Tibial artery (tissue), 4 donors: ENCODE data around the gene MRPL38.

ENCODE experiments used
- DNase-seq, 2 donors: peaks; one replicate each; pipeline ENCODE4 v3.0.0-alpha.2; 2019
- H3K27ac ChIP-seq, 2 donors: fragments of 200-600 bp; sonication (generic) in 1 of 2; 1 replicate in 1 of 2; 2 replicates in 1 of 2; pipeline ENCODE4 v1.5.1; 2018 to 2019; ENCODE audit warnings: mild to moderate bottlenecking in 1 of 2
- H3K27me3 ChIP-seq, 2 donors: fragments of 200-600 bp; sonication (generic) in 1 of 2; one replicate each; pipeline versions ENCODE4 v1.5.1 to v1.6.0; 2016 to 2019
- H3K36me3 ChIP-seq, 3 donors: fragments of 200-600 bp; sonication (generic) in 2 of 3; one replicate each; pipeline ENCODE4 v1.5.1; 2016 to 2019; ENCODE audit warnings: mild to moderate bottlenecking in 2 of 3
- H3K4me1 ChIP-seq, 4 donors: fragments of 200-600 bp; sonication (generic) in 2 of 4; 1 replicate in 3 of 4; 2 replicates in 1 of 4; pipeline ENCODE4 v1.5.1; 2016 to 2019
- H3K4me3 ChIP-seq, 2 donors: fragments of 200-600 bp; sonication (generic) in 1 of 2; 1 replicate in 1 of 2; 2 replicates in 1 of 2; pipeline ENCODE4 v1.5.1; 2018 to 2019; ENCODE audit warnings: mild to moderate bottlenecking in 2 of 2
- H3K9me3 ChIP-seq, 3 donors: fragments of 200-600 bp; sonication (generic) in 1 of 3; one replicate each; pipeline ENCODE4 v1.5.1; 2016 to 2019
- intact Hi-C: fragments of 100-400 bp; cut with DNase I; formaldehyde crosslinking; loops from one replicate; pipeline ENCODE4 v1.15.0; 2023; ENCODE audit warnings: low total_unique reads
- TF ChIP-seq, protein P1 (sequence below), 2 experiments: fragments of 200-600 bp in 1 of 2; fragments of 450-650 bp in 1 of 2; IDR thresholded peaks; one replicate each; pipeline ENCODE4 v1.5.1; 2017 to 2019; ENCODE audit warnings: antibody characterized with exemption in 2 of 2, mild to moderate bottlenecking in 1 of 2, moderate library complexity in 1 of 2

Gene MRPL38

DNA sequence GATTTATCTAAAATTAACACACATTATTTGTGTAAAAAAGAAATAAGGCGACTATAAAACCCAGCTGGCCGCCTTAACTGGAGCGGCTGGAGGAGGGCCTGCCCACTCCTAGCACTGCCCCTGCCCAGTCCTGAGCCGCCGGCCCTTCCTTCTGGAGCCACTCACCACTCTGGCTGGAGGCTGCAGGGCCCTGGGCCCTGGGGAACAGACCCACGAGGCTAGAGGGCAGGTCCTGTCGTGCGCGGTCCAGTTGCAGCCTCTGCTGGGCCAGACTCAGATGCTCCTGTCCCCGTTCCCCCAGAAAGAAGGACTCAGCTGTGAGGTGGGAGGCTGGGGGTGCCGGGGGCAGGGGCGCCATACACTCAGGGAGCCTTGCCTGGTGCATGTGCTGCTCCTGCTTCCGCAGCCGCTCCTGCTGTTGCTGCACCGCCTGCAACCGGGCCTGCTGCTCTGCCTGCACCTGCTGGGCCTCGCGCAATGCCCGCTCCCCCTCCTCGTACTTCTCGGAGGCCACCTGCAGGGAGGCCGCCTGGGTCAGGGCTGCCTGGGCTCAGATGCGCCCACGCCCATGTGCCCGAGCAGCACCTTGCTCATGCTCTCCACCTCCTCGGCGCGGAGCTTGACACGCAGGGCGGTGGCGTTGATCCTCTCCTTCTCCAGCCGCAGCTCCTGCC is 9.0 kb upstream of the MRPL38 start:
- Histone ChIP-seq H3K4me3 (no peak overlapping the region), H3K27me3 (no peaks in the 10 kb centered on the region), H3K4me1 (peaks cover 0 to 7% (median 0%) of the 10 kb centered on the region in 4 donors), H3K36me3 (peaks cover 0 to 45% (median 11%) of the 10 kb centered on the region in 3 donors), H3K9me3 (no peaks in the 10 kb centered on the region), H3K27ac (no peak overlapping the region)
- no peak for DNase-seq
- intact Hi-C loops: no loop called here
- TF ChIP-seq, protein P1, sequence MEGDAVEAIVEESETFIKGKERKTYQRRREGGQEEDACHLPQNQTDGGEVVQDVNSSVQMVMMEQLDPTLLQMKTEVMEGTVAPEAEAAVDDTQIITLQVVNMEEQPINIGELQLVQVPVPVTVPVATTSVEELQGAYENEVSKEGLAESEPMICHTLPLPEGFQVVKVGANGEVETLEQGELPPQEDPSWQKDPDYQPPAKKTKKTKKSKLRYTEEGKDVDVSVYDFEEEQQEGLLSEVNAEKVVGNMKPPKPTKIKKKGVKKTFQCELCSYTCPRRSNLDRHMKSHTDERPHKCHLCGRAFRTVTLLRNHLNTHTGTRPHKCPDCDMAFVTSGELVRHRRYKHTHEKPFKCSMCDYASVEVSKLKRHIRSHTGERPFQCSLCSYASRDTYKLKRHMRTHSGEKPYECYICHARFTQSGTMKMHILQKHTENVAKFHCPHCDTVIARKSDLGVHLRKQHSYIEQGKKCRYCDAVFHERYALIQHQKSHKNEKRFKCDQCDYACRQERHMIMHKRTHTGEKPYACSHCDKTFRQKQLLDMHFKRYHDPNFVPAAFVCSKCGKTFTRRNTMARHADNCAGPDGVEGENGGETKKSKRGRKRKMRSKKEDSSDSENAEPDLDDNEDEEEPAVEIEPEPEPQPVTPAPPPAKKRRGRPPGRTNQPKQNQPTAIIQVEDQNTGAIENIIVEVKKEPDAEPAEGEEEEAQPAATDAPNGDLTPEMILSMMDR (IDR thresholded peaks at IDR 0.05): no peak

DNA sequence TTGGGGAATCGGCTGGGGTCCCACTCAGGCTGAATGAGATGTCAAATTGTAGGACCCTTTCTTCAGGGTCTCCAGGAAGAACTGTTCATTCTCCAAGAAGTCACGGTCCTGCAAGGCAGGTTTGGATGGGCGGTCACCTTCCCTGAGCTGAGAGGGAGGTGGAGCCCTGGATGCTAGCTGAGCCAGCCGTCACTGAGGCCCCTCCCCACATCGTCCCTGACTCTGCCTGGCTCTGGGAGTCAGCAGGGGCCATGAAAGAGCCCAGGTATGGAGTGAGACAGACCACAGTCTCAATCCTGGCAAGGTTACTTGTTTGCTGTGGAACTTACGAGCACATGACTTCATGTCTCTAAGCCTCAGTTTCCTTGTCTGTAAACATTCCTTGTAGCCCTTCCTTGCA is 6.0 kb upstream of the MRPL38 start:
- H3K27ac ChIP-seq: no peak overlapping the region
- intact Hi-C loops: no loop called here
- no peak for DNase-seq

DNA sequence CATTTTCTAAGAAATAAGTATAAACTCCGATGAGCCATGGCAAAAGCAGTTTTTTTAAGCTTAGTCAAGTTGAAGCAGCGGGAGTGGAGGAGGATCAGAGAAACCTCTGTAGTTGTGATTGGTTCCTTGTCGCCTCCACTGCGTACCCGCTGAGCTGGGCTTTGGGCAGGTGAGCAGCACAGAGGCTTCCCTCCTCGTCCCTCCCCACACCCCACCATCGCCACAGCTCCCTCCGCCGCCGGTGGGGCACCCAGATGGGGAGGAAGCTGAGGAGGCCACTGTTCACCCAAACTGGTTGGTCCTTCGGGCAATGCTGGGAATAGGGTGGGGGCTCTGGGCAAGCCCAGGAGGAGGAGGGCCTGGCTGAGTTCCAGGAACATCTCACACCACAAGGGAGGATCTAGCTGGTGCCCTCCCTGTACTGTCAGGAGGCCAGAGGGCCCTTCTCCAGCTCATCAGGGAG is 5.2 kb upstream of the MRPL38 start:
- Histone ChIP-seq H3K36me3 (peaks cover 0 to 25% (median 11%) of the 10 kb centered on the region in 3 donors), H3K27me3 (no peaks in the 10 kb centered on the region), H3K4me1 (peaks cover 0 to 7% (median 3%) of the 10 kb centered on the region in 4 donors), H3K4me3 (no peak overlapping the region), H3K27ac (no peak overlapping the region), H3K9me3 (no peaks in the 10 kb centered on the region)
- TF ChIP-seq, protein P1 (IDR thresholded peaks at IDR 0.05): no peak
- DNase-seq: no peak
- intact Hi-C loops: loop anchor here (10.0 kb wide), 1 partner anchor 365 kb away; no protein-coding TSS in a partner anchor

More for the DNA sequence above, 6.0 kb upstream of the MRPL38 start:
- Histone ChIP-seq H3K9me3 (no peaks in the 10 kb centered on the region), H3K4me1 (peaks cover 0 to 7% (median under 1%) of the 10 kb centered on the region in 4 donors), H3K4me3 (no peak overlapping the region), H3K27me3 (no peaks in the 10 kb centered on the region), H3K36me3 (peaks cover 0 to 33% (median 11%) of the 10 kb centered on the region in 3 donors)
- TF ChIP-seq, protein P1 (IDR thresholded peaks at IDR 0.05): no peak

DNA sequence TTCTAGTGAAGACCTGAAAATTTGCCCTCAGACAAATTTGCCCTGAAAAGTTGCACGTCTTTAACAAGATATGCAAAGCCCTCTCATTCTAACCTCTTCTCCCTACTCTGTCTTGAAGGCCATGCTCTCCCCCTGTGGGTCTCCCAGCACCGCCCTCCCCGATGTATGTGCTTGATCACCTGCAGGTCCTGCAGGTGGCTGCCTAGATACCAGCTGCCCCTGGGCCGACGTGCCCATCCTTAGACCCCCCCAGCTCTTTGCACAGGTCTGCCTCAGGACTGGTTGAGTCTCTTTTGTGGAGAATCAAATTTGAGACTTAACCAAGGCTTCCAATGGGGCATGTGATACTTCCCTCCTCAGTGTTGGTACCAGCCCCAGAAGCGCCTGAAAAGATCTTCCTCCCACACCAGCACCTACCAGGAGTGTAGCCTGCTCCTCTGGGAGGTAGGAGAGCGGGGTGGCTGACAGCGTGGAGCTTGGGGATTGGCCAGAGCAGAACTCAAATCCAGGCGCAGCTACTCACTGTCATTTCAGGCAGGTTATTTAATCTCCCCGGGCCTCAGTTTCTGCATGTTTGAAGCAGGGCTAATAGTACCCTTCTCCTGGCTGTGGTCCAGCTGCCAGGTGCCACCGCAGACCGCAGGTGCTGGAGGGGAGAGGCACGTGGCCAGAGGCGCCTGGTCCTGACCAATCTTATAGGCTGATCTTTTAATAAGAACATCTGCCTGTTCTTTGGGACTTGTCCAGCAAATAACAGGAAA is 4.5 kb upstream of the MRPL38 start:
- Histone ChIP-seq H3K27ac (no peak overlapping the region), H3K4me3 (no peak overlapping the region), H3K9me3 (no peaks in the 10 kb centered on the region), H3K4me1 (peaks cover 0 to 9% (median 3%) of the 10 kb centered on the region in 4 donors), H3K27me3 (no peaks in the 10 kb centered on the region), H3K36me3 (peaks cover 0 to 19% (median 5%) of the 10 kb centered on the region in 3 donors)
- intact Hi-C loops: loop anchor here (10.0 kb wide), 1 partner anchor 366 kb away; no protein-coding TSS in a partner anchor
- TF ChIP-seq, protein P1 (IDR thresholded peaks at IDR 0.05): no peak
- DNase-seq: no peak

- TF ChIP-seq, protein P1 (IDR thresholded peaks at IDR 0.05): no peak
- no peak for DNase-seq
- peaks cover 0 to 10% (median 0%) of the 10 kb centered on the region in 3 donors for H3K36me3 ChIP-seq
- no peak overlapping the region for H3K4me3 ChIP-seq
- H3K27ac ChIP-seq: no peak overlapping the region
- intact Hi-C loops: loop anchor here (10.0 kb wide), 1 partner anchor 367 kb away; no protein-coding TSS in a partner anchor
- peaks cover 0 to 18% (median 10%) of the 10 kb centered on the region in 4 donors for H3K4me1 ChIP-seq
- H3K9me3 ChIP-seq: no peaks in the 10 kb centered on the region
- no peaks in the 10 kb centered on the region for H3K27me3 ChIP-seq
These were observed 3.5 kb upstream of the MRPL38 start for GRCh38 chr17:75908201-75908600.
